Measurements from ENCODE around the gene LIPA.

DNA sequence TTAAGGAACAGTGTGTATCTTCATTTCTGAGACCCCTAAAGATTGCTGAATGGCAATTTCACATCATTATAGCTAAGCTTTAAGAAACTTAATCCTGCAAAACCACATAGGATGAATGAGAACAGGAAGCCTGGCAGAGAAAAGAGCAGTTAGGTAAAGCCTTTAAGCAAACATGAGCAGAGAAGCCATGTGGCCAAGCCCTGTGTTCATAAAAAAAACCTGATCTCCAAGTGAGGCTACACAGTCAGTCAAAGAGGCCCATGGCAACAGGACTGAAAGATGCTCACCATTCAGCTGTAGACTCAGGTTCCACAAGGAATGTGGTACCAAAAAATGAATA lies 9.3 kb downstream of the LIPA start:
- no peak for TF ChIP-seq CTCF (IDR thresholded peaks at IDR 0.05; ENCODE audit: borderline replicate concordance, extremely low read depth, low read length, poor library complexity, severe bottlenecking)
- no peak for TF ChIP-seq EZH2 (IDR thresholded peaks at IDR 0.05; ENCODE audit: borderline replicate concordance, low read depth, low read length, severe bottlenecking)

All from DND-41 (cell line).